K562 (cell line): Measurements from ENCODE around the gene KLHL18. TPM values are rescaled to one million over a fixed set of nuclear protein-coding genes. Genes with fewer than 3 reads are reported as not detected.

Experiments used
- ATAC-seq: fragments of 200-7000 bp; cut with Tn5 transposase; 3 replicates; pipeline ENCODE4 v1.9.1; 2020; ENCODE audit warnings: moderate library complexity
- BruUV-seq: library from RNA; stranded (reverse); fragments of 400-500 nt; replicated peaks from 2 replicates; lab custom pipeline; 2021; lab: Mats Ljungman, UMichigan
- CTCF ChIA-PET: fragments of 300-600 bp; formaldehyde crosslinking; extraction: SDS; loops from one replicate; lab custom pipeline; 2021; ENCODE audit warnings: low intra/inter-chr PET ratio; lab: Yijun Ruan, JAX
- POLR2A ChIA-PET: fragments of 300-600, 350-650 bp; sonication (Branson Sonifier 250); formaldehyde crosslinking; extraction: SDS; loops from one replicate; lab custom pipeline; 2021; ENCODE audit warnings: antibody characterized with exemption, inconsistent platforms; lab: Yijun Ruan, JAX
- DNase-seq, 4 experiments: peaks; one replicate each; pipeline versions ENCODE4 v3.0.0 to v3.0.0-alpha.2; 2011 to 2018; ENCODE audit warnings: low spot score in 3 of 4, mixed read lengths in 3 of 4; ENCODE audit errors: extremely low read depth in 1 of 4
- FAIRE-seq: peaks from 2 replicates; lab custom pipeline; 2011; peaks lifted over from hg19 to GRCh38; lab: Jason Lieb, UNC
- H2AFZ ChIP-seq: 2 replicates; pipeline ENCODE4 v1.6.0; 2011; ENCODE audit warnings: low read depth, low read length, control low read depth, inconsistent platforms
- H3K27ac ChIP-seq: fragments of 200-600 bp; 3 replicates; pipeline ENCODE4 v1.8.0; 2011; ENCODE audit warnings: low read depth, mild to moderate bottlenecking, control low read depth, inconsistent platforms, low read length, moderate library complexity, mixed read lengths; ENCODE audit errors: extremely low read depth
- H3K27me3 ChIP-seq, 2 experiments: fragments of 300-600 bp in 1 of 2; 2 replicates in 1 of 2; 3 replicates in 1 of 2; pipeline versions ENCODE4 v1.6.0 to v1.8.0; 2011; ENCODE audit warnings: inconsistent platforms in 2 of 2, low read length in 2 of 2, mild to moderate bottlenecking in 1 of 2, mixed read lengths in 1 of 2, moderate library complexity in 1 of 2; ENCODE audit not compliant: control insufficient read depth in 2 of 2, insufficient read depth in 2 of 2
- H3K36me3 ChIP-seq: fragments of 300-600 bp; 3 replicates; pipeline ENCODE4 v1.8.0; 2011; ENCODE audit warnings: mild to moderate bottlenecking, low read length, inconsistent platforms; ENCODE audit not compliant: control insufficient read depth, insufficient read depth
- H3K4me1 ChIP-seq, 2 experiments: fragments of 200-600 bp in 1 of 2; replicated peaks in 1 of 2; 2 replicates in 1 of 2; 3 replicates in 1 of 2; pipeline versions ENCODE4 v1.5.1 to v1.8.0; 2011; ENCODE audit warnings: inconsistent platforms in 2 of 2, low read length in 2 of 2, mild to moderate bottlenecking in 1 of 2, mixed read lengths in 1 of 2, moderate library complexity in 1 of 2; ENCODE audit not compliant: control insufficient read depth in 2 of 2, insufficient read depth in 2 of 2
- H3K4me2 ChIP-seq: 2 replicates; pipeline ENCODE4 v1.6.1; 2011; ENCODE audit warnings: low read length, control low read depth, inconsistent platforms, mixed read lengths; ENCODE audit not compliant: insufficient read depth
- H3K4me3 ChIP-seq: fragments of 200-600 bp; sonication (generic), shearing (Covaris generic); 2 replicates; pipeline ENCODE4 v1.5.1; 2016; ENCODE audit warnings: control low read depth, inconsistent platforms
- H3K79me2 ChIP-seq: fragments of 200-600 bp; 3 replicates; pipeline ENCODE4 v1.8.0; 2011; ENCODE audit warnings: low read length, inconsistent platforms; ENCODE audit not compliant: control insufficient read depth, insufficient read depth
- H3K9ac ChIP-seq, 2 experiments: 2 replicates each; pipeline versions ENCODE4 v1.6.0 to v1.6.1; 2011; ENCODE audit warnings: low read depth in 2 of 2, low read length in 2 of 2, control low read depth in 1 of 2, inconsistent platforms in 1 of 2, mild to moderate bottlenecking in 1 of 2, mixed read lengths in 1 of 2; ENCODE audit not compliant: insufficient read depth in 1 of 2
- H3K9me1 ChIP-seq: one replicate; pipeline ENCODE4 v1.6.0; 2011; ENCODE audit warnings: inconsistent platforms, mild to moderate bottlenecking, low read length, moderate library complexity; ENCODE audit not compliant: control insufficient read depth, insufficient read depth
- H3K9me3 ChIP-seq: replicated peaks from 2 replicates; pipeline ENCODE4 v1.5.1; 2011; ENCODE audit warnings: low read depth, low read length, inconsistent platforms; ENCODE audit not compliant: control insufficient read depth, insufficient read depth
- H4K20me1 ChIP-seq: replicated peaks from 2 replicates; pipeline ENCODE4 v1.6.1; 2011; ENCODE audit warnings: low read length, inconsistent platforms, mixed read lengths; ENCODE audit not compliant: control insufficient read depth, insufficient read depth
- BHLHE40 ChIP-seq: IDR thresholded peaks from 2 replicates; pipeline ENCODE4 v1.6.1; 2011; ENCODE audit warnings: low read length, improper control_type of control experiment
- GATAD2A ChIP-seq: fragments of 450-650 bp; IDR thresholded peaks from 2 replicates; pipeline ENCODE4 v1.6.1; 2017
- KDM1A ChIP-seq, 2 experiments: fragments of 450-650 bp; IDR thresholded peaks; 2 replicates each; pipeline ENCODE4 v1.6.1; 2016; ENCODE audit warnings: mild to moderate bottlenecking in 2 of 2
- NELFE ChIP-seq: IDR thresholded peaks from 2 replicates; pipeline ENCODE4 v1.6.1; 2011; ENCODE audit warnings: mild to moderate bottlenecking; ENCODE audit not compliant: insufficient read depth, insufficient read length
- TGIF2 ChIP-seq: sonication (generic); formaldehyde crosslinking; IDR thresholded peaks from 2 replicates; pipeline ENCODE4 v1.8.1; 2022; ENCODE audit warnings: mild to moderate bottlenecking, missing genetic modification reagents, moderate library complexity
- THAP7 ChIP-seq: fragments of 250-450 bp; sonication (Bioruptor Pico); IDR thresholded peaks from 2 replicates; pipeline ENCODE4 v1.5.0; 2021
- ZFP36 ChIP-seq: fragments of 150-350 bp; IDR thresholded peaks from 2 replicates; pipeline ENCODE4 v1.6.1; 2018; ENCODE audit warnings: low read length, low read depth; ENCODE audit not compliant: partially characterized antibody
- ZNF217 ChIP-seq: sonication (generic); formaldehyde crosslinking; IDR thresholded peaks from 2 replicates; pipeline ENCODE4 v1.8.0; 2022; ENCODE audit warnings: mild to moderate bottlenecking, missing genetic modification reagents
- ZNF511 ChIP-seq: sonication (generic); formaldehyde crosslinking; IDR thresholded peaks from 2 replicates; pipeline ENCODE4 v1.8.0; 2022; ENCODE audit warnings: mild to moderate bottlenecking, missing genetic modification reagents
- ZNF780A ChIP-seq: fragments of 250-450 bp; sonication (Bioruptor Pico); IDR thresholded peaks from 2 replicates; pipeline ENCODE4 v1.5.0; 2021; ENCODE audit warnings: mild to moderate bottlenecking
- WGBS: fragments of 100-300 bp; shearing (Covaris generic); methylation state at CpG from one replicate; pipeline ENCODE4 v1.1.6; 2016; ENCODE audit warnings: low coverage, mixed read lengths; ENCODE audit not compliant: insufficient coverage; ENCODE audit errors: missing lambda C conversion rate; 5-methylcytosine and 5-hydroxymethylcytosine counted together
- in situ Hi-C: fragments of 300-500 bp; cut with MboI; formaldehyde crosslinking; loops from 4 replicates; pipeline ENCODE4 v1.15.0; 2018; ENCODE audit warnings: inconsistent platforms, mixed read lengths
- intact Hi-C: fragments of 100-400 bp; cut with micrococcal nuclease; formaldehyde crosslinking; loops from 2 replicates; pipeline ENCODE4 v1.14.2; 2022
- polyA plus RNA-seq, 8 experiments: library from polyadenylated mRNA; depleted of rRNA in 4 of 8; stranded (reverse) in 5 of 8; unstranded in 3 of 8; fragments of >200 nt; fragmentation: Nextera tagmentation in 2 of 8; fragmentation: Illumina TruSeq in 1 of 8; extraction: Ambion mirVana in 2 of 8; extraction: Trizol in 1 of 8; gene quantifications; 2 replicates each; pipeline versions ENCODE4 v1.2.1 to v1.2.3, GENCODE V29; 2011 to 2014; ENCODE audit warnings: inconsistent platforms in 1 of 8, missing spikeins in 1 of 8
- total RNA-seq, 7 experiments: library from RNA; depleted of rRNA in 6 of 7; stranded (reverse); fragments of >200 nt in 6 of 7; fragmentation: Illumina TruSeq in 2 of 7; extraction: Trizol in 2 of 7; gene quantifications; 2 replicates each; pipeline versions ENCODE4 v1.2.1 to v1.2.3, GENCODE V29; 2011 to 2021; ENCODE audit warnings: low replicate concordance in 1 of 7
- TF ChIP-seq, protein P1 (sequence below): fragments of 450-650 bp; IDR thresholded peaks from 2 replicates; pipeline ENCODE4 v1.6.1; 2014; ENCODE audit warnings: low read depth, mild to moderate bottlenecking, moderate library complexity, borderline replicate concordance

Gene KLHL18
- total and polyA plus RNA-seq, 9 of the 15 experiments (the other 6 are each of a cell fraction or from before 2014, with no cell fraction given), result 26.7 to 97.5 (median 48.7) TPM

GRCh38 chr3:47365213-47366153 lies 82.7 kb downstream of the KLHL18 start:
- H3K4me3 ChIP-seq, result no peak overlapping the region
- CTCF ChIA-PET, result no interaction called here
- BruUV-seq, result no TSS peak
- no peak for DNase-seq
- TF ChIP-seq ZNF780A (CRISPR knock-in tag), result no peak
- TF ChIP-seq KDM1A (IDR thresholded peaks at IDR 0.05), result no peak
- TF ChIP-seq ZNF217, result no peak
- no peak for TF ChIP-seq BHLHE40
- TF ChIP-seq ZFP36, result no peak
- TF ChIP-seq THAP7 (CRISPR knock-in tag), result no peak
- no peak for TF ChIP-seq NELFE
- TF ChIP-seq TGIF2 (CRISPR knock-in tag), result no peak
- no peak for TF ChIP-seq ZNF511 (CRISPR knock-in tag)
- TF ChIP-seq GATAD2A, result no peak
- TF ChIP-seq, protein P1, sequence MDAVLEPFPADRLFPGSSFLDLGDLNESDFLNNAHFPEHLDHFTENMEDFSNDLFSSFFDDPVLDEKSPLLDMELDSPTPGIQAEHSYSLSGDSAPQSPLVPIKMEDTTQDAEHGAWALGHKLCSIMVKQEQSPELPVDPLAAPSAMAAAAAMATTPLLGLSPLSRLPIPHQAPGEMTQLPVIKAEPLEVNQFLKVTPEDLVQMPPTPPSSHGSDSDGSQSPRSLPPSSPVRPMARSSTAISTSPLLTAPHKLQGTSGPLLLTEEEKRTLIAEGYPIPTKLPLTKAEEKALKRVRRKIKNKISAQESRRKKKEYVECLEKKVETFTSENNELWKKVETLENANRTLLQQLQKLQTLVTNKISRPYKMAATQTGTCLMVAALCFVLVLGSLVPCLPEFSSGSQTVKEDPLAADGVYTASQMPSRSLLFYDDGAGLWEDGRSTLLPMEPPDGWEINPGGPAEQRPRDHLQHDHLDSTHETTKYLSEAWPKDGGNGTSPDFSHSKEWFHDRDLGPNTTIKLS, result no peak
- TF ChIP-seq, all 486 proteins: peak for 0
- Histone ChIP-seq H3K9me3 (no peaks in the 10 kb centered on the region), H2AFZ (no peak overlapping the region), H4K20me1 (no peaks in the 10 kb centered on the region), H3K27me3 (no peaks in the 10 kb centered on the region), H3K27ac (no peak overlapping the region), H3K9ac (no peak overlapping the region), H3K4me1 (no peaks in the 10 kb centered on the region), H3K36me3 (no peaks in the 10 kb centered on the region), H3K79me2 (no peaks in the 10 kb centered on the region), H3K4me2 (no peak overlapping the region), H3K9me1 (no peaks in the 10 kb centered on the region)
- in situ Hi-C loops (no loop called here), intact Hi-C loops (no loop called here)
- POLR2A ChIA-PET, result interaction anchor here (1.0 to 2.9 kb wide), 2 partner anchors 12 kb away, joined by 3 to 13 read pairs; no protein-coding TSS in a partner anchor
- ATAC-seq (no peak), FAIRE-seq (peak; percentile 54)
- 39% methylated on average over 11 of the region's 11 CpGs for WGBS
